Stomach (tissue), 4 donors: ENCODE results near the gene PGM2.

ENCODE experiments used
- CTCF ChIP-seq, 7 experiments: fragments of 450-650 bp in 4 of 7; fragments of 200-600 bp in 3 of 7; sonication (generic) in 3 of 7; IDR thresholded peaks; one replicate each; pipeline ENCODE4 v1.5.1; 2016 to 2019; ENCODE audit warnings: antibody characterized with exemption in 7 of 7, control low read depth in 2 of 7, mild to moderate bottlenecking in 1 of 7
- EP300 ChIP-seq: sonication (generic); formaldehyde crosslinking; IDR thresholded peaks from one replicate; pipeline ENCODE4 v1.6.1; 2017; ENCODE audit warnings: antibody characterized with exemption
- POLR2A ChIP-seq, 4 donors: fragments of 450-650 bp; IDR thresholded peaks; one replicate each; pipeline ENCODE4 v1.6.1; 2016; ENCODE audit warnings: antibody characterized with exemption in 4 of 4, control low read depth in 2 of 4, mild to moderate bottlenecking in 1 of 4, moderate library complexity in 1 of 4

GRCh38 chr4:37891260-37892159 lies 65.0 kb downstream of the PGM2 start:
- TF ChIP-seq CTCF (IDR thresholded peaks at IDR 0.05) (no peak), EP300 (no peak), POLR2A (IDR thresholded peaks at IDR 0.05) (no peak)
